Epidermal melanocyte (primary cell): ENCODE measurements around the gene KLRC4.
"Not testable (repeated sequence)": the region's sequence is repeated elsewhere in the genome, so short reads cannot be mapped to it uniquely, and the experiment has no call there.

Experiments
- DNase-seq: peaks from one replicate; pipeline ENCODE4 v3.0.0; 2011; ENCODE audit warnings: low spot score; ENCODE audit not compliant: insufficient read length

KLRC4 gene

DNA sequence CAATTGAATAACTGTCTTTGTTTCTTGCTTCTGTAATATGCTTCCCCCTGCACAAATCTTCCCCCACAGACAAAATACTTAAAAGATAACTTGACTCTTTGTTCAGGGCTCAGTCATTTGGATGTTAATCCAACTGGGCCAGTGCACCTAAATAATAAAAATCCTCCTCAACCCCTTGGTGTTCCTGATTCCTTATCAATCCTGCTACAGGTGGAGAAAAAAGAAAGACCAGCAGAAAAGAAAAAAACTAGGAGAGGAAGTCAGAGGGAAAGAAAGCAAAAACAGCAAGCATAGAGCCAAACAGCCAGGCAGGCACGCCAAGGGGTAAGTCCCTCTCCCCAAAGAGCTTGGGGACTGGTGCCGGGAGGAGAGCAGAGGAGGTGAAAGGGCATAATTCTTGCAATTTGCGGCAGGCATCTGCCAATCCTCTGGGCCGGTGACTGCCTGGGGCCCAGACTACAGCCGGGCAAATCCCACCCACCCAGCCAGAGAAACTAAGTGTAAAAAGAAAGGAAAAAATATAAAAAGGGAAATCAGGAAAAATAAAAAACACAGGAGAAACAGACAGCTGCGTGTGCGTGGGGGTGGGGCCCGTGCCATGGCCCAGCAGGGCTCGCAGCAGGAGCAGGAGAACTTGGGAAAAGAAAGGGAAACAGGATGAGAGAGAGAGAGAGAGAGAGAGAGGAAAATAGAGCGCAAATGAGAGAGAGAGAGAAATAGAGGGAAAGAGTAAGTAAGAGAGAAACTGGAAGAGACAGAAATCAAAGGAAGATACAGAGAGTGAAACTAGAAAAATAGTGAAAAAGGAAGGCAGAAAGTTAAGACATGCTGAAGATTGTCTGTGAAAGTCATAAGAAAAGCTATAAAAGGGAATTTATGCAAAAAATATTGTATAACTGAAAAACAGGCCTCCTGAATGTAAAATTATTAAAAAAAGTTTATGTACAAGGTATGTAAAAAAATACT lies 41.1 kb downstream of the KLRC4 start:
- no peak for DNase-seq

DNA sequence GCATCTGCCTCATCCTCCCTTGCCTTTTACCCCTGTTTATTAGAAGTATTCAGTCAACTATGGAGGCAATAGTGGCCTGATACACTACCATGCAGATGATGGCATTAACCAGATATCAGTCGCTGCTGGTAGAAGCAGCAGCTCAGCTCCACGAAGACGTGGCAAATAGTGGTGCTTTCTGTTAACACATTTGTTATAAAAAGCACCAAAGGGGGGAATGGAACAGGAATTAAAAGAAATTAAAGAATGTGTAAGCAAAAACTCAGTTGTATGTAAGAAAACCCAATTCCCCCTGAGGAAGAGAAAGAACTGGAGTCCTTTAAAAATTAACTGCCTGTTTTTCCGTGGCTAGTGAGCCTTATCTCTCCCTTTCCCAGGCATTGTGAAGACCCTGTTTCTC lies 41.8 kb downstream of the KLRC4 start:
- DNase-seq: not testable (repeated sequence)

DNA sequence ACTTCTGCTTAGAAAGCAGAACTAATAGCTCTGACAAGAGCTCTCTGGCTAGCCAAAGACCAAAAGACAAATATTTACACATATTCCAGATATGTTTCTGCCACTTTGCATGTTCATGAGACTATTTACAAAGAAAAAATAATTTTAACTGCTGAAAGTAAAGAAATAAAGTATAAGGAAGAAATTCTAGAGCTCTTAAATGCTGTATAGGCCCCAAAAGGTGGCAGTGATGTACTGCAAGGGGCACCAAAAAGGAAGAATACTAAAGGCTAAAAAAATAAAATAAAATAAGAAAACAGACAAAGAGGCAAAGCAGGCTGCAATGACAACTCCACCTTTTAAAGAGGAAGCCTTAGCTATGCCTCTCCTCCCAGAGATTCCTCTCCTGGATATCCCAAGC lies 42.7 kb downstream of the KLRC4 start:
- no peak for DNase-seq

DNA sequence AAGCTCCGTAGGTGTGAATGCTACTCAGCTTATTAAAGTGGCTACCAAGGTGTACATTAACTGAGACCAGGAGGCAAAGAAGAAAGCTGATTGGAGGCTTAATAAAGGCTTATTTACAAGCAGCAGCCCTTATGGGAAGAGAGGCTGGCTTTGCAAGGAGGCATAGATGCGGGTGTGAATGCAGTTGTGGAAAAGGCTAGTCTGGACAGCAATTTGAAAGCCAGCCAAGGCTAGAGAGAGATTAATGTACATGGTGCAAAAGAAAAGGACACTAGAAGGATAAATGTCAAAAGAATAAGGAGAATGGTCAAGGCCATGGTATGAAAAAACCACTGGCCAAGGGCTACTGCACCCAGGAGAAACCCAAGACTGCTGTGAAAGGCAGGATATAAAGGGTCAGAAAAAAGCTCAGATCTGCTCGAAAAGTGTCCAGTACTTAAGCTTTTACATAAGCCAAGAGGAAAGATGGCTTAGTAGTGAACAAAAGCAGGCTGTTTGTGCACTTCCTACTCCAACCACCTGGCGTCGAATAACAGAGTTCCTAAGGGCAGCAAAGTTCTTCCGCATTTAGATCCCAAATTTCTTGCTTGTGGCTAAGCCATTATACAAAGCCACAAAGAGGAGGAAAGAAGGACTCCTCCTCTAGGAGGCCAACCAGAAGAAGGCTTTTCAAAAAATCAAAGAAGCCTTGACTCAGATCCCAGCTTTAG lies 43.7 kb downstream of the KLRC4 start:
- no peak for DNase-seq

DNA sequence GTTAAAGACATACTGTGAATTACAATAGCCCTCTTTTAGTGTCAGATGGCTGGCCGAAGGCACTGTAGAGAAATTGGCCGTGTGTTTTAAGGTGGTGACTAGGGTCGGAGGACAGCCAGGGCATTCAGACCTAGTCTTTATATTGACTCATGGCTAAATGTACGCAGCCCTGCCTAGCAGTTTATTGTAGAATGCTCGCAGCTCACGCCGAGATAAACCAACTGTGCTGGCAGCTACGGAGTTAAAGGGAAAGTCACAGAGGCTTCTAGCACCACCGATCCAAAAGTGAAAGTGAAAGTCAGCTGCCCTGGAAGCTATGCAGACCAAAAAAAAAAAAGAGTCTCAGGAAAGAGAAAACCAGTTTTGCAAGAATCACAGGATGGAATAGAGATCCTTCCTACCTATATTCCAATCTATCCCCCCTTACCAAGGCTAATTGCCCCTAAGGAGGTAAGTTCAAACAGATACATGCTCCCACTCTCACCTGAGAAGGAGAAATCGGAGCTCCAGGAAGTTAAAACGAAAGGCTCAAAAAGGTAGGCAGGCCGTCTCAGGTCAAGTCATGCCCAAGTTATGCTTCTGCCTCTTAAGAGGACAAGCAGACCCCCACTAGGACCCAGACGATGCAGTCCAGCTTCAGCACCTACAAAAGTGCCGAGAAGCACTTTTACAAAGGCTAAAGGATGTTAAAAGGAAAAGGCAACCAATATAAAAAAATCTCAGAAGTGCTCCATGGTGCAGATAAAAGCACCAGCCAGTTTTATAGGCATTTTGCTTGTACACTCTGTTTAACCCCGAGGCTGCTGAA lies 44.5 kb downstream of the KLRC4 start:
- DNase-seq: peak; percentile 38

DNA sequence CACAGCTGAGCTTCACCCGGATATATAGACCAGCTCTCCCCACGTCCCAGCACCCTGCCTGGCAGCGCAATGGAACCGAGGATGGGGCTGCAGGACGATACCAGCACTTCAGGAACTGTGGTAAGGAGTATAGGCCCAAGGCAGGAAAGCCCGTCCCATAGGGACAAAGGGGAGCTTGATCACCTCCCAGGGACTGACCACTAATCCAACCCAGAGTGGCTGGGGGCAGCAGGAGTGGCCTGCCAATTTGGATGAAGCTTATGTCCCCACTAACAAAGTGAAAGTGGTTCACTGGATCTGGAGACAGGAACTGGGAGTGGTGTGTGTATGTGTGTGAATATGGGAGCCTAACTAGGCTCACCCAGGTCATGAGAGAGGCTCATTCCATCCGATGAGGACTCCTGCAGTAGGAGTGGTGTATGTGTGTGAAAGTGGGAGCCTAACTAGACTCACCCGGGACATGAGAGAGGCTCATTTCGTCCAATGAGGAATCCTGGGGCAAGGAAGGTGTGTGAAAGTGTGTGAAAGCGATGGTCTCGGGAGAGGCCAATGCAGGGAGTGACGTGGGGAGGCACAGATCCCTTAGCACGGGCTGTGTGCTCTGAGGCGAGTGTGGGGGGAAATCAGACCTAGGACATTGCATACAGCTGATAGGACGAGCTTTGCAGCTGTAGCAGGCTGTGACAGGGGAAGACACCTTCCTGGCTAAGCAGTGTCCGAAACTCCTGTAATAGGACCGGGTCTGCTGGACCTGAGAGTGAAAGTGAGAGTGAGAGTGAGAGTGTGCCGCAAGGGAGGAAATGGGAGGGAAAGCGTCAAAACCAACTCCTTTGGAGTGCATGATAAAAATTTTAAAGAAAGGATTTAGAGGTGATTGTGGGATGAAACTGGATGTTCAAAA lies 45.4 kb downstream of the KLRC4 start:
- no peak for DNase-seq

DNA sequence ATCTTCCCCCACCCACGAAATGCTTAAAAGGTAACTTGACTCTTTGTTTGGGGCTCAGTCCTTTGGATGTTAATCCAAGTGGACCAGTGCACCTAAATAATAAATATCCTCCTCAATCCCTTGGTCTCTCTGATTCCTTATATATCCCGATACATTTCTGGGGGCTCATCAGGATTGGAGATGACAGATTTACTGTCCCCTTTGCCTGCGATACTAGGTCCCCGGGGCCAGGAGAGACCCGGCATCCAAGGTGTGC lies 46.0 kb downstream of the KLRC4 start:
- no peak for DNase-seq

DNA sequence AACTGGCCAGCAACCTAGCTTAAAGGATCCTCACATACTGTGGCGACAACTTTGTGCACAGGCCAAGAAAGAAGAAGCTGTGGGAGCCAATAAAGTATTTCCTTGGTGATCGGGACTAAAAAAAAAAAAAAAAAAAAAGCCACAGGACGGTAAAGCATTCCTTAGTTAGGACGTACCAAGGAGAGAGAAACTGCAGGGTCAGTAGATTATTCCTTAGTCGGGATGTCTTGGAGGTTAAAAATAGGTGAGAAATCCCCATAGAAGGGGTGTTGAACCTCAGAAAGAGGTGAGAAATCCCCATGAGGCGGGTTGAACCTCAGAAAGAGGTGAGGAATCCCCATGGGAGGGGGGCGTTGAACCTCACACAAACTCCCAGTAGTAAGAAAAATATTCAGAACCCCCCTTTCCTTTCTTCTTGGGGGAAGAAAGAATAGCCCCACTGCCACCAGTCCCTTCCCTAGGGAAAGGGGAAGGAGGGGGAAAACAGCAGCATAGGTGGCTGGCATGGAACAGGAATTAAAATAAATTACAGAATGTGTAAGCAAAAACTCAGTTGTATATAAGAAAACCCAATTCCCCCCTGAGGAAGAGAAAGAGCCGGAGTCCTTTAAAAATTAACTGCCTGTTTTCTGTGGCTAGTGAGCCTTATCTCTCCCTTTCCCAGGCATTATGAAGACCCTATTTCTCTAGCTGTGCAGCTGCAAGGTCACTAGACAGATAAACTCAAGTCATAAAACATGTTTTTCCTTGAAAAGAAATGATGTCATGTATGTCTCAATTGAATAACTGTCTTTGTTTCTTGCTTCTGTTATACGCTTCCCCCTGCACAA lies 46.5 kb downstream of the KLRC4 start:
- DNase-seq: no peak

DNA sequence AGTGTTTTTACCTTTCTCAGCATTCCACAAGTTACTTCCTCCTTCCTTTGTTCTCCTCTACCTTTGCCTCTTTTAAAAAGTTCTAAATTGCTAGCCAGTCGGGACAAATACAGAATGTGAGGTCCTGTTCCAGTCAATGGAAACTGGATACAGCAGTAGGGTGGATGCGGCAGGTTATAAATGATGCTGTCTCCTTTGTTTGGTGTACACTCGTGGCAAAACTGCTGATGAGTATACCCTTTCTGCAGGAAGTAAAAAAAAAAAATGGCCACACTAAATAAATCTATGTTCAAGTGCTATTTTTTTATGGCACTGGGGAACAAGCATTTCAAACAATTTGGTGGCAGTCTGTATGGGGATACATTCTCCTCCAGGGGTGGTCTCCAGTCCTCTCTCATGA lies 47.2 kb downstream of the KLRC4 start:
- DNase-seq: no peak

DNA sequence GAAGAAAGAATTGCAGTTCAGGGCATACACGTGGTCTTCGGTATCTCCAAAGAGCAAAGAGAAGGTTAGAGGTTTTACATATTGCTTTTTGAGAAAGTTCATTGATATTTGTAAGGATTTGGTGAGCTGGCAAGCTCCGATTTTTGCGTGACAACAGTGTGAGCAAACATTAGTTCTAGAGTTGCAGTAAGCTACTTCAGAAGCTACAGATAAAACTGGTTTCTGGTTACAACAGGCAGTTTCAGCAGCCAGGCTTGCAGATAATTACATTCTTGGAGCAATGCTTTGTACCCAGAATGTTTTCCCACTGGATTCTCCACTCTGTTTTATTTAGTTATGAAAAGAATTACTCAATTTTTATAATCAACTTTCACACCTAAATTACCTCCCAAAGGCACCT lies 47.9 kb downstream of the KLRC4 start:
- no peak for DNase-seq

DNA sequence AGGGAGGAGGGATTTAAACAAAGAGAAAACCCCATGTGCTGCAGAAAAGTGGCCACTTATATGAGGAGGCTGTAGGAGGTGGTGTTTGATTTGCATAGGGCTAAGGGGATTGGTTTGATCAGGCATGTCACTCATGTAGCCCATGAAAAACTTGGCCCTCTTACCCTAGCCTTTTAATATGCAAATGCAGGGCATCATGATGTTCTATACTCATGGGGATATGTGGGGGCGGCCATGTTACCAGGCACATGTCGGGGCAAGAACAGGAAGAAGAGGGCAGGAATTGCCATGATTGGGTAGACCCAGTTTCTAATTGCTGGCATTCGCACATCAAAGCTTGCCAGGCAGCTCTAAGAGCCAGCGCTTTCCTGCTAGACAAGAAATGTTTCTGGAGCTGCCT lies 48.5 kb downstream of the KLRC4 start:
- no peak for DNase-seq

DNA sequence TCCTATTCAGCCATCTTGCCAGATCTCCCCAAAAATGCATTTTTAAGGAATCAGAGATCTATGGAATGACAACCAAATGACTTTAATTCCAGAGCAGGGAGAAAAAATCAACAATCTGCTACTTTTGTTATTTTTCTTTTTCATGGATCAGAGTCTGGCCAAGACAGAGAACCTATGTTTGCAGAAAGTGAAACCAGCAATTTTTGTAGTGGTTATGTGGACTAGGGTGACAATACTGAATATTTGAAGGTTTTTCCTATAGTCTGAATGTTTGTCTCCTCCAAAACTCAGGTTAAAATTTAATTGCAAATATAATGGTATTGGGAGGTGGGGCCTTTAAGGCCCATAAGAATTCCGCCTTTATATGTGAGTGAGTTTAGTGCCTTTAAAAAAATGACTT lies 50.6 kb downstream of the KLRC4 start:
- DNase-seq: no peak

DNA sequence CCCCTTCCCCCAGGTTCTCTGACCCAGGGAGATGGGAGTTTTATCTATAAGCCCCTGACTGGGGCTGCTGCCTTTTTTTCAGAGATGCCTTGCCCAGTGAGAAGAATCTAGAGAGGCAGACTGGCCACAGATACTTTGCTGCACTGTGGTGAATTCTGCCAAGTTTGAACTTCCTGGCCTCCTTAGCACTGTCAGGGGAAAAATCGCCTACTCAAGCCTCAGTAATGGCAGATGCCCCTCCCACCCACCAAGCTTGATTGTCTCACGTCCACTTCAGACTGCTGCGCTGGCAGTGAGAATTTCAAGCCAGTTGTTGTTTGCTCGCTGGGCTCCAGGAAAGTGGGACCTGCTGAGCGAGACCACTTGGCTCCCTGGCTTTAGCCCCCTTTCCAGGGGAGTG lies 51.4 kb downstream of the KLRC4 start:
- DNase-seq: no peak
